Activated T-helper 9 cell treated with anti-CD3 and anti-CD28 coated beads, Interleukin-2, amount 50 U/mL, for 16 hours (primary cell): Measurements from ENCODE around the gene SLFN14.
"Not testable (repeated sequence)": the region's sequence is repeated elsewhere in the genome, so short reads cannot be mapped to it uniquely, and the experiment has no call there.

Experiments
- DNase-seq: peaks from one replicate; pipeline ENCODE4 v3.0.0-alpha.2; 2020; ENCODE audit warnings: low read depth

The SLFN14 gene

GRCh38 chr17:35521654-35522256 lies 38.9 kb downstream of the SLFN14 start:
- DNase-seq, result peak; percentile 25

GRCh38 chr17:35521150-35521549 lies 39.5 kb downstream of the SLFN14 start:
- DNase-seq, result no peak

- DNase-seq, result no peak
Measured at GRCh38 chr17:35519906-35520442, 40.6 kb downstream of the SLFN14 start.

- no peak for DNase-seq
Measured at GRCh38 chr17:35519439-35519838, 41.2 kb downstream of the SLFN14 start.

- not testable (repeated sequence) for DNase-seq
Measured at GRCh38 chr17:35518431-35518830, 42.2 kb downstream of the SLFN14 start.

GRCh38 chr17:35515027-35515426 lies 45.6 kb downstream of the SLFN14 start:
- no peak for DNase-seq

- DNase-seq, result no peak
Measured at GRCh38 chr17:35514564-35514963, 46.1 kb downstream of the SLFN14 start.
